ENCODE data around the gene MPHOSPH10.
"Not testable (repeated sequence)": the region's sequence is repeated elsewhere in the genome, so short reads cannot be mapped to it uniquely, and the experiment has no call there.

MPHOSPH10 gene

DNA sequence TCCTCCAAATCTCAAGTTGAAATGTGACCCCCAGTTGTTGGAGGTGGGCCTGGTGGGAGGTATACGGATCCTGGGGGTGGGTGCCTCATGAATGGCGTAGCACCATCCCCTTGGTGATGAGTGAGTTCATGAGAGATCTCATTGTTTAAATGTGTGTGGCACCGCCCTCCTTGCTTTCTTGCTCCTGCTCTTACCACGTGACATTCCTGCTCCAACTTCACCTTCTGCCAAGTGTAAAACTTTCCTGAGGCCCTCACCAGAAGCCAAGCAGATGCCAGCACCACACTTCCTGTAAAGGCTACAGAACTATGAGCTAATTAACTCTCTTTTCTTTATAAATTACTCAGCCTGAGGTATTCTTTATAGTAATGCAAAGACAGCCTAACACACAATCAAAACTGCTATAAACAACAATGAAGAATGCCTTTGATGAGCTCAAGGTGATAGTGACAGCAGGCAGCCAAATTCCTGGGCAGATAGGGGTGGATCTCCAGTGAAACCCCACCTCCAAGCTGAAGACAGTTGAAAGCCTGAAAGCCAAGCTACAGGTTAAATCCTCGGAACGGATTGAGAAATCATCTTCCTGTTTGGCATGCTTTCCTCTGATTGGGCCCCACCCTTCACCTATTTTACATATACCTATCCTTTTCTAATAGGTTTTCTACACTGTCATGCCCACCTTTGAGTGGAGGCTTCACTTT is 27.3 kb upstream of the MPHOSPH10 start:
- Histone ChIP-seq H3K36me3 (ENCODE audit: insufficient read depth, low read length) (no peaks in the 10 kb centered on the region), H3K79me2 (ENCODE audit: insufficient read depth, low read length) (no peaks in the 10 kb centered on the region), H3K27ac (ENCODE audit: low read length) (no peak overlapping the region), H2AFZ (ENCODE audit: low read depth, low read length) (no peak overlapping the region), H4K20me1 (ENCODE audit: insufficient read depth, low read length) (no peaks in the 10 kb centered on the region), H3K9me3 (ENCODE audit: insufficient read depth, low read length, severe bottlenecking) (peaks cover 3% of the 10 kb centered on the region), H3K4me1 (ENCODE audit: insufficient read depth, low read length) (no peaks in the 10 kb centered on the region), H3K4me2 (ENCODE audit: insufficient read depth, low read length) (no peak overlapping the region), H3K27me3 (ENCODE audit: insufficient read depth, low read length, poor library complexity) (peaks cover 3% of the 10 kb centered on the region), H3K9ac (ENCODE audit: low read depth, low read length) (no peak overlapping the region), H3K4me3 (ENCODE audit: low read depth in 1 of 2, low read length in 2 of 2) (no peak overlapping the region)
- TF ChIP-seq, protein P1, sequence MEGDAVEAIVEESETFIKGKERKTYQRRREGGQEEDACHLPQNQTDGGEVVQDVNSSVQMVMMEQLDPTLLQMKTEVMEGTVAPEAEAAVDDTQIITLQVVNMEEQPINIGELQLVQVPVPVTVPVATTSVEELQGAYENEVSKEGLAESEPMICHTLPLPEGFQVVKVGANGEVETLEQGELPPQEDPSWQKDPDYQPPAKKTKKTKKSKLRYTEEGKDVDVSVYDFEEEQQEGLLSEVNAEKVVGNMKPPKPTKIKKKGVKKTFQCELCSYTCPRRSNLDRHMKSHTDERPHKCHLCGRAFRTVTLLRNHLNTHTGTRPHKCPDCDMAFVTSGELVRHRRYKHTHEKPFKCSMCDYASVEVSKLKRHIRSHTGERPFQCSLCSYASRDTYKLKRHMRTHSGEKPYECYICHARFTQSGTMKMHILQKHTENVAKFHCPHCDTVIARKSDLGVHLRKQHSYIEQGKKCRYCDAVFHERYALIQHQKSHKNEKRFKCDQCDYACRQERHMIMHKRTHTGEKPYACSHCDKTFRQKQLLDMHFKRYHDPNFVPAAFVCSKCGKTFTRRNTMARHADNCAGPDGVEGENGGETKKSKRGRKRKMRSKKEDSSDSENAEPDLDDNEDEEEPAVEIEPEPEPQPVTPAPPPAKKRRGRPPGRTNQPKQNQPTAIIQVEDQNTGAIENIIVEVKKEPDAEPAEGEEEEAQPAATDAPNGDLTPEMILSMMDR (IDR thresholded peaks at IDR 0.05; ENCODE audit: borderline replicate concordance, extremely low read depth, low read length, poor library complexity, severe bottlenecking) = no peak
- no peak for TF ChIP-seq EZH2 (IDR thresholded peaks at IDR 0.05; ENCODE audit: borderline replicate concordance, low read depth, low read length, severe bottlenecking)
- no peak for ATAC-seq (ENCODE audit: insufficient read depth, low read depth)
- no peak for DNase-seq

DNA sequence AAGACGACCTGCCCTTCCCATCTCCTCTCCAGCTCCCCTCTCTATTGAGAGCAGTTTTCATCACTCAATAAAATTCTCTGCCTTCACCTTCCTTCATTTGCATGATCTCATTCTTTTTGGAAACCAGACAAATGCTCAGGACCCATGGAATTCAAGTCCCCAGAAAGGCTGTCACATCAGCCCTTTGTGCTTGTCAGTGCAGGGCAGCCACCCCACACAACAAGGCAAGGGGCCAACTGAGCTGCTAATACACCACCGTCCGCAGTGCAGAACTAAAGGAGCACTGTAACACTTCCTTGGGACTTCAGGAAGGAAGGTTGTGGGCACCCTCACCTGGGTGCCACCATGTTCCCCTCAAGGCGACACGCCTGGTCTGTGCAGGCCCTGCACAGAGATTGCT is 26.6 kb upstream of the MPHOSPH10 start:
- H3K27ac ChIP-seq (ENCODE audit: low read length) = no peak overlapping the region
- H3K9ac ChIP-seq (ENCODE audit: low read depth, low read length) = no peak overlapping the region
- H3K27me3 ChIP-seq (ENCODE audit: insufficient read depth, low read length, poor library complexity) = peaks cover 3% of the 10 kb centered on the region
- H3K4me3 ChIP-seq (ENCODE audit: low read depth in 1 of 2, low read length in 2 of 2) = no peak overlapping the region
- no peaks in the 10 kb centered on the region for H4K20me1 ChIP-seq (ENCODE audit: insufficient read depth, low read length)
- no peak for TF ChIP-seq EZH2 (IDR thresholded peaks at IDR 0.05; ENCODE audit: borderline replicate concordance, low read depth, low read length, severe bottlenecking)
- DNase-seq (no peak), ATAC-seq (ENCODE audit: insufficient read depth, low read depth) (no peak)
- H3K79me2 ChIP-seq (ENCODE audit: insufficient read depth, low read length) = no peaks in the 10 kb centered on the region
- no peak overlapping the region for H3K4me2 ChIP-seq (ENCODE audit: insufficient read depth, low read length)
- peaks cover 3% of the 10 kb centered on the region; the same call in 1 of the 2 replicates for H3K36me3 ChIP-seq (ENCODE audit: insufficient read depth, low read length)
- H3K4me1 ChIP-seq (ENCODE audit: insufficient read depth, low read length) = no peaks in the 10 kb centered on the region
- H2AFZ ChIP-seq (ENCODE audit: low read depth, low read length) = no peak overlapping the region
- peaks cover 3% of the 10 kb centered on the region for H3K9me3 ChIP-seq (ENCODE audit: insufficient read depth, low read length, severe bottlenecking)

DNA sequence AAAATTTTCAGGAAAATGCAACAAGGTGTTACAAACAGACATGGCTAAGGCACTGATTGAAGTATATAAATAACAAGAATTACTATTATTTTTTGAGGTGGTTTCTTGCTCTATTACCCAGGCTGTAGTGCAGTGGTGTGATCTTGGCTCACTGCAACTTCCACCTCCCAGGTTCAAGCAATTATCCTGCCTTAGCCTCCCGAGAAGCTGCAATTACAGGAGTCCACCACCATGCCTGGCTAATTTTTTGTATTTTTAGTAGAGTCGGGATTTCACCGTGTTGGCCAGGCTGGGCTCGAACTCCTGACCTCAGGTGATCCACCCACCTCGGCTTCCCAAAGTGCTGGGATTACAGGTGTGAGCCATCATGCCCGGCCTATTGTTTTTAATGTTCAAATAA is 24.0 kb upstream of the MPHOSPH10 start:
- not testable (repeated sequence) for ATAC-seq (ENCODE audit: insufficient read depth, low read depth); DNase-seq; H3K4me2 ChIP-seq (ENCODE audit: insufficient read depth, low read length); H4K20me1 ChIP-seq (ENCODE audit: insufficient read depth, low read length); H3K9ac ChIP-seq (ENCODE audit: low read depth, low read length); H3K27ac ChIP-seq (ENCODE audit: low read length); H3K9me3 ChIP-seq (ENCODE audit: insufficient read depth, low read length, severe bottlenecking); H2AFZ ChIP-seq (ENCODE audit: low read depth, low read length); H3K79me2 ChIP-seq (ENCODE audit: insufficient read depth, low read length); H3K4me3 ChIP-seq (ENCODE audit: low read depth in 1 of 2, low read length in 2 of 2); H3K27me3 ChIP-seq (ENCODE audit: insufficient read depth, low read length, poor library complexity); H3K4me1 ChIP-seq (ENCODE audit: insufficient read depth, low read length)
- peaks cover 14% of the 10 kb centered on the region; the same call in 1 of the 2 replicates for H3K36me3 ChIP-seq (ENCODE audit: insufficient read depth, low read length)

DNA sequence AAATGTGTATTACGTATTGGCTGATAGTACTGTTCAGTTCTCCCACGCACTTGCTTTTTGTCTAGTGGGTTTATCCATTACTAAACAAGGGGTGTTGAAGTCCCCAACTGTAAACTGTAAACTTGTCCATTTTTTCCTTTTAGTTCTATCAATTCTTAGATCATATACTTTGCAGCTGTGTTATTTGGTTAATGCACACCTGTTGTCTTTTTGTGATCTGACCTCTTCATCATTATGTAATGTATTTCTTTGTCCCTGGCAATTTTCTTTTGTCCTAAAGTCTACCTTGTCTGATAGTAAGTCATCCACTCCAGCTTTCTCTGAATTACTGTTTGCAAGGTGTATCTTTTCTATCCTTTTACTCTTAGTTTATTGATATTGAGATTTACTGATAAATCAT is 22.3 kb upstream of the MPHOSPH10 start:
- ATAC-seq (ENCODE audit: insufficient read depth, low read depth) (no peak), DNase-seq (no peak)
- Histone ChIP-seq H3K27me3 (ENCODE audit: insufficient read depth, low read length, poor library complexity) (no peaks in the 10 kb centered on the region), H4K20me1 (ENCODE audit: insufficient read depth, low read length) (no peaks in the 10 kb centered on the region), H3K4me2 (ENCODE audit: insufficient read depth, low read length) (no peak overlapping the region), H3K9ac (ENCODE audit: low read depth, low read length) (no peak overlapping the region), H3K4me1 (ENCODE audit: insufficient read depth, low read length) (no peaks in the 10 kb centered on the region), H3K9me3 (ENCODE audit: insufficient read depth, low read length, severe bottlenecking) (peaks cover 3% of the 10 kb centered on the region), H2AFZ (ENCODE audit: low read depth, low read length) (no peak overlapping the region), H3K36me3 (ENCODE audit: insufficient read depth, low read length) (peaks cover 14% of the 10 kb centered on the region; the same call in 1 of the 2 replicates), H3K79me2 (ENCODE audit: insufficient read depth, low read length) (no peaks in the 10 kb centered on the region), H3K27ac (ENCODE audit: low read length) (no peak overlapping the region), H3K4me3 (ENCODE audit: low read depth in 1 of 2, low read length in 2 of 2) (no peak overlapping the region)
- no peak for TF ChIP-seq EZH2 (IDR thresholded peaks at IDR 0.05; ENCODE audit: borderline replicate concordance, low read depth, low read length, severe bottlenecking)
- TF ChIP-seq, protein P1 (IDR thresholded peaks at IDR 0.05; ENCODE audit: borderline replicate concordance, extremely low read depth, low read length, poor library complexity, severe bottlenecking) = no peak

Measured in DND-41 (cell line).